SK-N-MC (cell line): ENCODE results near the gene ZNF394.

Experiments
- FOXP2 ChIP-seq: optimal IDR thresholded peaks from 2 replicates; pipeline ENCODE3; 2011; ENCODE audit warnings: mild to moderate bottlenecking, moderate library complexity; ENCODE audit not compliant: insufficient read depth; ENCODE audit errors: extremely low read length, control extremely low read depth
- POLR2AphosphoS5 ChIP-seq: IDR thresholded peaks from 2 replicates; pipeline ENCODE4 v1.6.1; 2012; ENCODE audit warnings: mild to moderate bottlenecking, low read depth, low read length, borderline replicate concordance

- TF ChIP-seq FOXP2 = no peak
- no peak for TF ChIP-seq POLR2AphosphoS5
These were observed 42.9 kb downstream of the ZNF394 start for GRCh38 chr7:99457050-99457649.
